ENCODE results near the gene MPDZ.

GRCh38 chr9:13220837-13221236, 58.7 kb downstream of the MPDZ start:
- no peak for TF ChIP-seq ZSCAN30 (tag by site-specific recombination; IDR thresholded peaks at IDR 0.05)
- no peak for TF ChIP-seq ZSCAN23 (tag by site-specific recombination; IDR thresholded peaks at IDR 0.05)
- no peak for TF ChIP-seq ZNF449 (tag by site-specific recombination; IDR thresholded peaks at IDR 0.05)
- TF ChIP-seq ZNF114 (tag by site-specific recombination; IDR thresholded peaks at IDR 0.05) = no peak
- no peak for TF ChIP-seq ZNF501 (tag by site-specific recombination; IDR thresholded peaks at IDR 0.05)
- no peak for TF ChIP-seq CTCF (tag by site-specific recombination; IDR thresholded peaks at IDR 0.05)
- TF ChIP-seq ATF2 (tag by site-specific recombination; IDR thresholded peaks at IDR 0.05; ENCODE audit: low read depth) = no peak
- TF ChIP-seq ZNF514 (tag by site-specific recombination; IDR thresholded peaks at IDR 0.05) = no peak
- TF ChIP-seq ZNF610 (tag by site-specific recombination; IDR thresholded peaks at IDR 0.05; ENCODE audit: borderline replicate concordance) = no peak
- TF ChIP-seq ELK4 (IDR thresholded peaks at IDR 0.05; ENCODE audit: borderline replicate concordance, low read depth, low read length) = no peak
- TF ChIP-seq PATZ1 (tag by site-specific recombination; IDR thresholded peaks at IDR 0.05) = no peak
- TF ChIP-seq PRDM1 (tag by site-specific recombination; IDR thresholded peaks at IDR 0.05) = no peak
- TF ChIP-seq YY1 (tag by site-specific recombination; IDR thresholded peaks at IDR 0.05) = no peak
- no peak for TF ChIP-seq FEZF1 (tag by site-specific recombination; IDR thresholded peaks at IDR 0.05)
